ENCODE results near the gene ZBED4.

ZBED4 gene

GRCh38 chr22:49825436-49825835 is 28.2 kb upstream of the ZBED4 start:
- DNase-seq (ENCODE audit: extremely low read depth, insufficient read length) = no peak
- Histone ChIP-seq H3K4me3 (replicated peaks; ENCODE audit: low read depth, low read length) (peak overlapping the region; percentile 87), H3K27me3 (replicated peaks; ENCODE audit: control insufficient read depth, insufficient read depth, low read length) (no peaks in the 10 kb centered on the region), H3K36me3 (ENCODE audit: control insufficient read depth, insufficient read depth, low read length) (peaks cover 19% of the 10 kb centered on the region)
- no peak for TF ChIP-seq CTCF (IDR thresholded peaks at IDR 0.05; ENCODE audit: insufficient read depth, low read length, poor library complexity, severe bottlenecking)

GRCh38 chr22:49825944-49826602 is 27.6 kb upstream of the ZBED4 start:
- peak overlapping the region; percentile 87 for H3K4me3 ChIP-seq (replicated peaks; ENCODE audit: low read depth, low read length)
- H3K36me3 ChIP-seq (ENCODE audit: control insufficient read depth, insufficient read depth, low read length) = peaks cover 16% of the 10 kb centered on the region
- no peaks in the 10 kb centered on the region for H3K27me3 ChIP-seq (replicated peaks; ENCODE audit: control insufficient read depth, insufficient read depth, low read length)
- TF ChIP-seq CTCF (IDR thresholded peaks at IDR 0.05; ENCODE audit: insufficient read depth, low read length, poor library complexity, severe bottlenecking) = no peak
- DNase-seq (ENCODE audit: extremely low read depth, insufficient read length) = peak; percentile 43

- H3K4me3 ChIP-seq (replicated peaks; ENCODE audit: low read depth, low read length) = peak overlapping the region; percentile 87
- DNase-seq (ENCODE audit: extremely low read depth, insufficient read length) = peak; percentile 55
- TF ChIP-seq CTCF (IDR thresholded peaks at IDR 0.05; ENCODE audit: insufficient read depth, low read length, poor library complexity, severe bottlenecking) = no peak
- H3K36me3 ChIP-seq (ENCODE audit: control insufficient read depth, insufficient read depth, low read length) = peaks cover 13% of the 10 kb centered on the region
- no peaks in the 10 kb centered on the region for H3K27me3 ChIP-seq (replicated peaks; ENCODE audit: control insufficient read depth, insufficient read depth, low read length)
Measured at GRCh38 chr22:49826603-49827270, 26.9 kb upstream of the ZBED4 start.

- DNase-seq (ENCODE audit: extremely low read depth, insufficient read length) = no peak
- Histone ChIP-seq H3K4me3 (replicated peaks; ENCODE audit: low read depth, low read length) (peak overlapping the region; percentile 87), H3K36me3 (ENCODE audit: control insufficient read depth, insufficient read depth, low read length) (peaks cover 12% of the 10 kb centered on the region), H3K27me3 (replicated peaks; ENCODE audit: control insufficient read depth, insufficient read depth, low read length) (no peaks in the 10 kb centered on the region)
- no peak for TF ChIP-seq CTCF (IDR thresholded peaks at IDR 0.05; ENCODE audit: insufficient read depth, low read length, poor library complexity, severe bottlenecking)
Measured at GRCh38 chr22:49827271-49827852, 26.3 kb upstream of the ZBED4 start.

GRCh38 chr22:49827853-49828598 is 25.6 kb upstream of the ZBED4 start, which contains the start of gene BRD1:
TSS of gene BRD1 (minus strand) at chr22:49827873. CDS start at chr22:49824317, 3,556 bp downstream.
- H3K27me3 ChIP-seq (replicated peaks; ENCODE audit: control insufficient read depth, insufficient read depth, low read length) = no peaks in the 10 kb centered on the region
- H3K4me3 ChIP-seq (replicated peaks; ENCODE audit: low read depth, low read length) = peak within 1 kb of the TSS; percentile 87
- no peak for TF ChIP-seq CTCF (IDR thresholded peaks at IDR 0.05; ENCODE audit: insufficient read depth, low read length, poor library complexity, severe bottlenecking)
- peak; percentile 76 for DNase-seq (ENCODE audit: extremely low read depth, insufficient read length)
- H3K36me3 ChIP-seq (ENCODE audit: control insufficient read depth, insufficient read depth, low read length) = peaks cover 8% of the 10 kb centered on the region
